Breast epithelium (tissue), 4 donors: ENCODE results near the gene CMTM7. TPM values are rescaled to one million over a fixed set of nuclear protein-coding genes. Genes with fewer than 3 reads are reported as not detected.

Experiments used
- DNase-seq, 2 donors: peaks; one replicate each; pipeline ENCODE4 v3.0.0-alpha.2; 2019; ENCODE audit warnings: low spot score in 2 of 2
- H3K27ac ChIP-seq, 2 donors: fragments of 200-600 bp; sonication (generic) in 1 of 2; one replicate each; pipeline ENCODE4 v1.5.1; 2016 to 2019; ENCODE audit warnings: mild to moderate bottlenecking in 1 of 2
- H3K27me3 ChIP-seq, 2 donors: fragments of 200-600 bp; sonication (generic) in 1 of 2; one replicate each; pipeline versions ENCODE4 v1.5.1 to v1.6.0; 2017 to 2019; ENCODE audit warnings: control low read depth in 1 of 2, mild to moderate bottlenecking in 1 of 2
- H3K36me3 ChIP-seq: fragments of 200-600 bp; one replicate; pipeline ENCODE4 v1.5.1; 2019
- H3K4me1 ChIP-seq, 2 donors: fragments of 200-600 bp; sonication (generic); one replicate each; pipeline ENCODE4 v1.5.1; 2016 to 2019; ENCODE audit warnings: control low read depth in 1 of 2
- H3K4me3 ChIP-seq, 3 donors: fragments of 200-600 bp; sonication (generic); 1 replicate in 2 of 3; 2 replicates in 1 of 3; pipeline ENCODE4 v1.5.1; 2016 to 2019; ENCODE audit warnings: mild to moderate bottlenecking in 3 of 3, moderate library complexity in 2 of 3
- H3K9me3 ChIP-seq, 2 donors: fragments of 200-600 bp; sonication (generic) in 1 of 2; one replicate each; pipeline ENCODE4 v1.5.1; 2016 to 2019; ENCODE audit warnings: control low read depth in 1 of 2
- POLR2A ChIP-seq: fragments of 450-650 bp; IDR thresholded peaks from one replicate; pipeline ENCODE4 v1.6.1; 2016; ENCODE audit warnings: antibody characterized with exemption, mild to moderate bottlenecking, moderate library complexity
- POLR2AphosphoS5 ChIP-seq, 3 donors: sonication (generic); formaldehyde crosslinking; IDR thresholded peaks; one replicate each; pipeline ENCODE4 v1.6.1; 2017; ENCODE audit warnings: antibody characterized with exemption in 3 of 3
- intact Hi-C: fragments of 100-400 bp; cut with DNase I; formaldehyde crosslinking; loops from one replicate; pipeline ENCODE4 v1.15.1; 2023; ENCODE audit warnings: low total_unique reads
- total RNA-seq, 3 donors: library from RNA; depleted of rRNA; stranded (reverse); fragments of >200 nt; gene quantifications; one replicate each; pipeline ENCODE4 v1.1.0, GENCODE V29; 2016
- TF ChIP-seq, protein P1 (sequence below), 3 donors: fragments of 450-650 bp; IDR thresholded peaks; one replicate each; pipeline ENCODE4 v1.5.1; 2016 to 2017; ENCODE audit warnings: antibody characterized with exemption in 3 of 3, mild to moderate bottlenecking in 3 of 3, moderate library complexity in 3 of 3

The CMTM7 gene
- total RNA-seq, 3 donors from 2014 or later = 16.8 to 111 (median 58.0) TPM

DNA sequence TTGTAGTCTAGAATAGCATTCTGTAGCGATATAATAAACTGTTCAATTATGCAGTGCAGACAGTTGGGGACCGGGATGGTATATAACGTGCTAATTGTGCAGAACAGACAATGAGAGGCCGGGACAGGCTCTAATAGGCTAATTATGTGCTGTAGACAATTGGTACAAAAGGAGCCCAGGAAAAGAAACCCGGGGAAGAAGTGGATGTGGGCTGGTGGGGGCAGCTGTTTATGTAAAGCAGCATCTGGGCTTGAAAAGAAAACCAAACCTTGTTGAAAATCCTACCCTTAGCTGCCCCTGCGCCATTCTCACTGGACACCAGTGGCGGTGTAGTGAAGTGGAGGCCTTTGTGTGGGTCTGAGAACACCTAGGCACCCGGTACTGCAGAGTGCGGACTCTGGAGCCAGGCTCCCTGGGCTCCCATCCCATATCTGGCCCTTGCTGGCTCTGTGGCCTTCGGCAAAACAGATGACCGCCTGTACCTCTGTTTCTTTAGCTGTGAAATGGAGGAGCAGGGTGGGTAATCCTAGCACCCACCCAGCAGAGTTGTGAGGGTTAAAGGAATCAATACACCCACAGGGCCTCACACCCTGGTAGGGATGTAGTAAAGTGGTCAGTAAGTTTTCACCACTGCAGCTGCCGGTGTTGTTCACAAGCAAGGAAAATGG lies 59.5 kb downstream of the CMTM7 start:
- H3K4me3 ChIP-seq = no peak overlapping the region
- H3K27me3 ChIP-seq = no peaks in the 10 kb centered on the region
- no peaks in the 10 kb centered on the region for H3K9me3 ChIP-seq
- no peak for DNase-seq
- no peaks in the 10 kb centered on the region for H3K4me1 ChIP-seq
- H3K36me3 ChIP-seq = no peaks in the 10 kb centered on the region
- TF ChIP-seq POLR2AphosphoS5 (IDR thresholded peaks at IDR 0.05) (no peak), POLR2A (no peak)
- TF ChIP-seq, protein P1, sequence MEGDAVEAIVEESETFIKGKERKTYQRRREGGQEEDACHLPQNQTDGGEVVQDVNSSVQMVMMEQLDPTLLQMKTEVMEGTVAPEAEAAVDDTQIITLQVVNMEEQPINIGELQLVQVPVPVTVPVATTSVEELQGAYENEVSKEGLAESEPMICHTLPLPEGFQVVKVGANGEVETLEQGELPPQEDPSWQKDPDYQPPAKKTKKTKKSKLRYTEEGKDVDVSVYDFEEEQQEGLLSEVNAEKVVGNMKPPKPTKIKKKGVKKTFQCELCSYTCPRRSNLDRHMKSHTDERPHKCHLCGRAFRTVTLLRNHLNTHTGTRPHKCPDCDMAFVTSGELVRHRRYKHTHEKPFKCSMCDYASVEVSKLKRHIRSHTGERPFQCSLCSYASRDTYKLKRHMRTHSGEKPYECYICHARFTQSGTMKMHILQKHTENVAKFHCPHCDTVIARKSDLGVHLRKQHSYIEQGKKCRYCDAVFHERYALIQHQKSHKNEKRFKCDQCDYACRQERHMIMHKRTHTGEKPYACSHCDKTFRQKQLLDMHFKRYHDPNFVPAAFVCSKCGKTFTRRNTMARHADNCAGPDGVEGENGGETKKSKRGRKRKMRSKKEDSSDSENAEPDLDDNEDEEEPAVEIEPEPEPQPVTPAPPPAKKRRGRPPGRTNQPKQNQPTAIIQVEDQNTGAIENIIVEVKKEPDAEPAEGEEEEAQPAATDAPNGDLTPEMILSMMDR (IDR thresholded peaks at IDR 0.05) = no peak
- intact Hi-C loops = no loop called here
- H3K27ac ChIP-seq = no peak overlapping the region

DNA sequence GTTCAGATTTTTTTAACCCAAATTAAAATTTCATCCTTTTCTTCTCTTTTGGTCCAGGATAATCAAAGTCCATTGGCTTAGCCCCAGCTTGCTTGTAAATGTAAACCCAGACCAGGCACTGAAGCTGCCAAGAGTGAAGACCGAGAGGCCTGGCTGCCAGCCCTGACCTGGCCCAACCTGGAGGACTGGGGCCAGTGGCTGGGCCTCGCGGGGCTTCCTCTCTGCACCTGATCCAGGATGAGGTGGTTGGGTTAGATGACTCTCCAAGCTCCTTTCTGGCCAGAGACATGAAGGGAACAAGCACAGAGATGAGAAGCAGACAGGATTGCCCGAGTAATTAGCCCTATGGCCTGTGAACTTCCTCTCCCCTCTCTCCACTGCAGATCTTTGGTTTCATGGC lies 60.4 kb downstream of the CMTM7 start:
- Histone ChIP-seq H3K36me3 (no peaks in the 10 kb centered on the region), H3K9me3 (no peaks in the 10 kb centered on the region), H3K4me1 (no peaks in the 10 kb centered on the region), H3K4me3 (no peak overlapping the region), H3K27ac (no peak overlapping the region), H3K27me3 (no peaks in the 10 kb centered on the region)
- no peak for DNase-seq
- intact Hi-C loops = no loop called here
- no peak for TF ChIP-seq POLR2AphosphoS5 (IDR thresholded peaks at IDR 0.05)
- TF ChIP-seq POLR2A = no peak
- TF ChIP-seq, protein P1 (IDR thresholded peaks at IDR 0.05) = no peak

DNA sequence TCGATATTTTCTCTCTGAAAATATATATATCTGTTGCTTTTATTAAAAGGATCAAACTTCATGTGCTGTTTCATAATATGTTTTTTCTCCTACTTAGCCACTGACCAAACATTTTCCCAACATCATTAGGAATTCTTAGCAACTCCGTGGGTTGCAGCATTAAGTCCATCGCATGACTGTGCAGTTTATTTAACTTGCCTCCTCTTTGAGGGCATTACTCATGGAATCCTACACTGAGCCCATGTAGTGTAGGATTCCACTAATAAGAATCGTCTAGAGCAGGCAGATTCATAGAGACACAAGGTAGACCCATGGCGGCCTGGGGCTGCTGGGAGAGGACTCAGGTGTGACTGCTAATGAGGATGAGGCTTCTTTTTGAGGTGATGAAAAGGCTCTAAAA lies 61.7 kb downstream of the CMTM7 start:
- Histone ChIP-seq H3K27me3 (no peaks in the 10 kb centered on the region), H3K4me3 (no peak overlapping the region), H3K9me3 (no peaks in the 10 kb centered on the region), H3K4me1 (no peaks in the 10 kb centered on the region), H3K27ac (no peak overlapping the region), H3K36me3 (no peaks in the 10 kb centered on the region)
- DNase-seq = no peak
- TF ChIP-seq, protein P1 (IDR thresholded peaks at IDR 0.05) = no peak
- TF ChIP-seq POLR2AphosphoS5 (IDR thresholded peaks at IDR 0.05) (no peak), POLR2A (no peak)
- intact Hi-C loops = no loop called here

DNA sequence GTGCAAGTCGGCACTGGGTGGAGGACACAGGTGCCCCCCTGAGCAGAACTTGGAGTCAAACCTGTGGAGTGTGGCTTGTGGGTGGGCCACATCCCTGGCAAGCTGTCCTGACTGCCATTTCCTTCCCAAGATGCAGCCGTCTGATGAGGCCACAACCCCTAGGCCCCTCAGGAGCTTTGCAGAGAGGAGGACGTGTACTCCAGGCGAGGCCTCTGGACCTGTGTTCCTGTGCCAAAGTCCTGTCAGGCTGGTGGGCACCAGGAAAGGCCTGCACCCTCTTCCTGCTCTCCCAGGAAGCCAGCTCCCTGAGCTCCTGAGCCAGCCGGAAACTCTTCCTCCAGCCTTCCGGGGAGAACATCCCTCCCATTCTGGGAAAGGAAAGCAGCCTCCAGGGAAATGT lies 62.5 kb downstream of the CMTM7 start:
- peak overlapping the region in 1 of 2 donors; percentile 33 for H3K27ac ChIP-seq
- H3K9me3 ChIP-seq = no peaks in the 10 kb centered on the region
- TF ChIP-seq POLR2A (no peak), POLR2AphosphoS5 (IDR thresholded peaks at IDR 0.05) (no peak)
- TF ChIP-seq, protein P1 (IDR thresholded peaks at IDR 0.05) = no peak
- no peak for DNase-seq
- H3K4me3 ChIP-seq = no peak overlapping the region
- no peaks in the 10 kb centered on the region for H3K36me3 ChIP-seq
- intact Hi-C loops = no loop called here
- H3K27me3 ChIP-seq = no peaks in the 10 kb centered on the region
- H3K4me1 ChIP-seq = no peaks in the 10 kb centered on the region

DNA sequence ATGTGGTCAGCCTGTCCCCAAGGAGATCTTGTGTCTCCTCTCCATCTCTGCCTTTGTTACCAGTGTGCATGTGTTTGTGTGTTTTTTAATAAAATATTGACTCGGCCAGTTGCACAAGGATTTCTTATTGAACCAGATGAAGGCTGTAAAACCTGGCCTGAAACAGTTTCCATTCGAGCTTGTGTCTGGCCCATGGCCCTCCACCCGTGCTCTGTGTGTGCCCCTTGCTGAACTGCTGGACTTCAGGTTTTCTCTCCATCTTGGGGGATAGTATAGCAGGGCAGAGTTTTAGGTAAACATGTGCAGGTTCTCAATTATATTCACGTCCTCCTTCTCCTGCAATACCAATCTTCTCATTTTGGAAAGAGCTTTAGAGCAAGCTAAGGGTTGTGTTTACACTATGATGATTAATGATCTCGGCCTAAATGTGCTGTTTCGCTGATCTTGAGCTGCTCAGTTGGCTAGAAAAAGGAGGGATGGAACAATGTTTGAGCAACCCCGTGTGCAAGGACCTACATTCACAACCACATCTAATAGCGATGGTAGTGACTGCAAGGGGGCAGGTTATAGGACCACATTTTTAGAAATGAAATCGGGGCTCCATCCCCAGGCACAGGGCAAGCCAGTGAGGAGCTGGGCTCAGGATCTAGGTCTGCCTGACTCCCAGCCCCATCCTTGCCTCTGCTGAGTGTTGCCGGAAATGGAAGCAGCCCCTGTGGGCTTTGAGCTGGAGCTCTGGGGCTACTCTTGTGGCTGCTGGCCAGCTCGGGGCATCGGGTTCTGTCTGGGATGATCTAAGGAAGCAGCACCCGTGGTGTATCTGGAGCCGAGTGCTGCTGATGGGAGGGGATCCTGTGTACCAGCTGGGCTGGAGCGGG lies 63.3 kb downstream of the CMTM7 start:
- TF ChIP-seq POLR2A = no peak
- TF ChIP-seq, protein P1 (IDR thresholded peaks at IDR 0.05) = no peak
- TF ChIP-seq POLR2AphosphoS5 (IDR thresholded peaks at IDR 0.05) = no peak

More for the DNA sequence above, 63.3 kb downstream of the CMTM7 start:
- Histone ChIP-seq H3K27me3 (no peaks in the 10 kb centered on the region), H3K4me3 (no peak overlapping the region), H3K36me3 (no peaks in the 10 kb centered on the region), H3K27ac (peak overlapping the region in 1 of 2 donors; percentile 33), H3K4me1 (no peaks in the 10 kb centered on the region), H3K9me3 (no peaks in the 10 kb centered on the region)
- intact Hi-C loops = no loop called here
- no peak for DNase-seq
